Stimulated activated naive CD4-positive, alpha-beta T cell (primary cell): ENCODE results near the gene RAB3D.
"Not testable (repeated sequence)": the region's sequence is repeated elsewhere in the genome, so short reads cannot be mapped to it uniquely, and the experiment has no call there.

ENCODE experiments used
- DNase-seq, 6 experiments: peaks; one replicate each; lab custom pipeline; 2025; lab: John Stamatoyannopoulos, UW

The RAB3D gene

GRCh38 chr19:11365557-11366117, 26.2 kb upstream of the RAB3D start:
- no peak for DNase-seq

- no peak for DNase-seq
Observed at GRCh38 chr19:11364935-11365334, 25.5 kb upstream of the RAB3D start.

- no peak for DNase-seq
Observed at GRCh38 chr19:11364296-11364904, 24.9 kb upstream of the RAB3D start.

- DNase-seq: no peak
Observed at GRCh38 chr19:11363881-11364280, 24.4 kb upstream of the RAB3D start.

- no peak for DNase-seq
Observed at GRCh38 chr19:11361771-11362731, 22.6 kb upstream of the RAB3D start.

- no peak for DNase-seq
Observed at GRCh38 chr19:11361037-11361770, 21.7 kb upstream of the RAB3D start.

- no peak for DNase-seq
Observed at GRCh38 chr19:11359421-11359820, 20.0 kb upstream of the RAB3D start.

GRCh38 chr19:11356676-11357550, 17.5 kb upstream of the RAB3D start:
- no peak for DNase-seq

- DNase-seq: no peak
Observed at GRCh38 chr19:11356074-11356397, 16.6 kb upstream of the RAB3D start.

GRCh38 chr19:11355160-11356073, 16.0 kb upstream of the RAB3D start, which contains the start of gene PLPPR2:
TSS of gene PLPPR2 (plus strand) at chr19:11355432. CDS start at chr19:11357674, 2,242 bp downstream.
- peak; percentile 60 to 84 (median 78) for DNase-seq

- not testable (repeated sequence) for DNase-seq
Observed at GRCh38 chr19:11354102-11354501, 14.6 kb upstream of the RAB3D start.

- DNase-seq: no peak
Observed at GRCh38 chr19:11349171-11349570, 9.7 kb upstream of the RAB3D start.

GRCh38 chr19:11347546-11348039, 8.1 kb upstream of the RAB3D start:
- DNase-seq: no peak

GRCh38 chr19:11346104-11346940, 6.9 kb upstream of the RAB3D start, which contains the start of the genes CCDC159 and TMEM205:
TSS of gene CCDC159 (plus strand) at chr19:11346519. CDS start at chr19:11346607, 88 bp downstream.
TSS of gene TMEM205 (minus strand) at chr19:11346268. CDS start at chr19:11345619, 649 bp downstream.
- DNase-seq: peak; percentile 92 to 99 (median 97)

GRCh38 chr19:11345122-11345803, 5.8 kb upstream of the RAB3D start:
- DNase-seq: no peak

- DNase-seq: no peak
Observed at GRCh38 chr19:11342429-11342828, 3.0 kb upstream of the RAB3D start.

GRCh38 chr19:11340099-11340467, 626 bp upstream of the RAB3D start:
- DNase-seq: not testable (repeated sequence)

GRCh38 chr19:11338569-11339253, 746 bp downstream of the RAB3D start:
- no peak for DNase-seq
